HepG2 (cell line): ENCODE data around the gene AGPAT2. TPM values are rescaled to one million over a fixed set of nuclear protein-coding genes. Genes with fewer than 3 reads are reported as not detected.

Source experiments
- ADNP ChIP-seq: sonication (generic); formaldehyde crosslinking; IDR thresholded peaks from 2 replicates; pipeline ENCODE4 v1.4.0; 2020; ENCODE audit warnings: missing genetic modification reagents
- BHLHE40 ChIP-seq: IDR thresholded peaks from 2 replicates; pipeline ENCODE4 v1.6.1; 2011; ENCODE audit warnings: low read length, improper control_type of control experiment
- DMTF1 ChIP-seq: sonication (generic); formaldehyde crosslinking; IDR thresholded peaks from 2 replicates; pipeline ENCODE4 v1.4.0; 2020; ENCODE audit warnings: mild to moderate bottlenecking, missing genetic modification reagents
- GABPA ChIP-seq, 2 experiments: IDR thresholded peaks; 2 replicates each; pipeline ENCODE4 v1.6.1; 2011 to 2016; ENCODE audit warnings: low read depth in 2 of 2, low read length in 1 of 2, missing biosample characterization in 1 of 2, missing genetic modification characterization in 1 of 2
- GLMP ChIP-seq: sonication (generic); formaldehyde crosslinking; IDR thresholded peaks from 2 replicates; pipeline ENCODE4 v1.9.0; 2021; ENCODE audit warnings: missing genetic modification reagents, mild to moderate bottlenecking, borderline replicate concordance
- MXD1 ChIP-seq: sonication (generic); formaldehyde crosslinking; IDR thresholded peaks from 2 replicates; pipeline ENCODE4 v1.4.0; 2020; ENCODE audit warnings: mild to moderate bottlenecking, missing genetic modification reagents
- NFE2 ChIP-seq: sonication (generic); formaldehyde crosslinking; IDR thresholded peaks from 2 replicates; pipeline ENCODE4 v1.4.0; 2020; ENCODE audit warnings: missing genetic modification reagents
- NR2F2 ChIP-seq: IDR thresholded peaks from 2 replicates; pipeline ENCODE4 v1.6.1; 2012; ENCODE audit warnings: low read depth, inconsistent platforms, borderline replicate concordance
- NR2F6 ChIP-seq, 2 experiments: IDR thresholded peaks; 2 replicates each; pipeline ENCODE4 v1.6.1; 2016; ENCODE audit warnings: antibody characterized with exemption in 1 of 2, mild to moderate bottlenecking in 1 of 2
- PHF20 ChIP-seq: sonication (generic); formaldehyde crosslinking; IDR thresholded peaks from 2 replicates; pipeline ENCODE4 v1.5.0; 2020; ENCODE audit warnings: mild to moderate bottlenecking, missing genetic modification reagents
- PRPF4 ChIP-seq: fragments of 200-400 bp; formaldehyde crosslinking; IDR thresholded peaks from 2 replicates; pipeline ENCODE4 v1.6.1; 2016; ENCODE audit warnings: low read length, low read depth; ENCODE audit not compliant: poor library complexity, severe bottlenecking
- RXRB ChIP-seq: IDR thresholded peaks from 2 replicates; pipeline ENCODE4 v1.6.1; 2016; ENCODE audit warnings: borderline replicate concordance, missing genetic modification reagents, missing compliant biosample characterization
- TAF15 ChIP-seq: fragments of 200-400 bp; formaldehyde crosslinking; IDR thresholded peaks from one replicate; pipeline ENCODE4 v1.6.1; 2018; ENCODE audit warnings: mild to moderate bottlenecking, low read depth, low read length; ENCODE audit not compliant: poor library complexity, severe bottlenecking
- TGIF2 ChIP-seq: IDR thresholded peaks from 2 replicates; pipeline ENCODE4 v1.6.1; 2016; ENCODE audit warnings: control low read depth, missing compliant biosample characterization
- ZBTB49 ChIP-seq: sonication (generic); formaldehyde crosslinking; IDR thresholded peaks from 2 replicates; pipeline ENCODE4 v1.4.0; 2020; ENCODE audit warnings: missing genetic modification reagents, borderline replicate concordance
- ZMAT3 ChIP-seq: sonication (generic); formaldehyde crosslinking; conservative IDR thresholded peaks from 2 replicates; pipeline ENCODE4 v1.7.0; 2021; ENCODE audit warnings: missing genetic modification reagents
- ZNF274 ChIP-seq: sonication (generic); formaldehyde crosslinking; IDR thresholded peaks from 2 replicates; pipeline ENCODE4 v1.5.1; 2020; ENCODE audit warnings: mild to moderate bottlenecking, missing genetic modification reagents
- ZNF280B ChIP-seq: sonication (generic); formaldehyde crosslinking; IDR thresholded peaks from 2 replicates; pipeline ENCODE4 v1.5.0; 2020; ENCODE audit warnings: missing genetic modification reagents, mild to moderate bottlenecking, borderline replicate concordance
- ZNF496 ChIP-seq: sonication (generic); formaldehyde crosslinking; IDR thresholded peaks from 2 replicates; pipeline ENCODE4 v1.8.1; 2023; ENCODE audit warnings: mild to moderate bottlenecking, moderate library complexity, missing genetic modification reagents; ENCODE audit not compliant: insufficient replicate concordance
- polyA plus RNA-seq, 8 experiments: library from polyadenylated mRNA; depleted of rRNA in 3 of 8; stranded (reverse) in 7 of 8; unstranded in 1 of 8; fragments of >200 nt; fragmentation: Illumina TruSeq in 4 of 8; extraction: Trizol in 4 of 8; gene quantifications; 2 replicates each; pipeline versions ENCODE4 v1.2.1 to v1.2.3, GENCODE V29; 2011 to 2016; ENCODE audit warnings: low read depth in 4 of 8, missing spikeins in 1 of 8, mixed read lengths in 1 of 8; ENCODE audit not compliant: insufficient read depth in 1 of 8
- total RNA-seq, 5 experiments: library from RNA; depleted of rRNA; stranded (reverse); fragments of >200 nt; fragmentation: Illumina TruSeq; extraction: Trizol; gene quantifications; 2 replicates each; pipeline ENCODE4 v1.2.3, GENCODE V29; 2016; ENCODE audit warnings: low read depth in 1 of 5

AGPAT2 gene
- total and polyA plus RNA-seq, 2 of the 13 experiments (the other 11 are each of a cell fraction or from before 2014, with no cell fraction given), result 3.9 to 25.8 TPM

GRCh38 chr9:136674786-136675349 lies 12.4 kb downstream of the AGPAT2 start (continued):
- TF ChIP-seq GABPA (IDR thresholded peaks at IDR 0.05; ENCODE audit: low read depth, low read length) (no peak), GABPA (CRISPR knock-in tag; IDR thresholded peaks at IDR 0.05; ENCODE audit: low read depth) (no peak), MXD1 (CRISPR knock-in tag) (0 out of 2 replicates have a peak, but pooled peaks have one; percentile 31), BHLHE40 (no peak; the same call in 1 of the 2 replicates), PHF20 (CRISPR knock-in tag) (no peak), ADNP (CRISPR knock-in tag) (no peak), RXRB (CRISPR knock-in tag) (peak; percentile 89), TAF15 (no peak), ZNF496 (CRISPR knock-in tag) (no peak), ZMAT3 (no peak), NR2F6 (IDR thresholded peaks at IDR 0.05) (peak; percentile 92), NR2F6 (CRISPR knock-in tag; IDR thresholded peaks at IDR 0.05) (peak; percentile 97), NFE2 (CRISPR knock-in tag) (no peak), GLMP (no peak), PRPF4 (no peak), ZBTB49 (no peak), NR2F2 (peak; percentile 84), ZNF274 (CRISPR knock-in tag) (no peak), TGIF2 (CRISPR knock-in tag) (no peak), DMTF1 (CRISPR knock-in tag) (no peak), ZNF280B (CRISPR knock-in tag) (no peak)
